ENCODE data around the gene CMSS1.

CMSS1 gene

DNA sequence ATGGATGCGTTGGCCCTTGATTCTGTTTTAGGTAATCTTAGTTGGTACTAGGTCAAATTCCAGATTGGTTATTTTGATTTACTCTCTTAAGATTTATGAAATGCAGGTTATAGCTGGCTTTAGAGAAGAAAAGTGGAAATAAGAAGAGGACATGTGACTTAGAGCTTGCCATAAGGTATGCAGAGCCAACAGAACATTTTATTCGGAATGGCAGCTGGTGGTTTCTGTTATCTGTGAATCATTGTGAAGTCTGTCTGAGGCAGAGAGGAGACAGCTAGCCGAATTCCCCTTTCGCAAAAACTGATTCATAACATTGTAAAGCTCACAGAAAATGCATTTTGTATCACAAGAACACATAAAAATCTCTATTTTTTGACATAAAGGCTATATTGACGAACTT is 214.6 kb downstream of the CMSS1 start:
- no peak for FAIRE-seq

DNA sequence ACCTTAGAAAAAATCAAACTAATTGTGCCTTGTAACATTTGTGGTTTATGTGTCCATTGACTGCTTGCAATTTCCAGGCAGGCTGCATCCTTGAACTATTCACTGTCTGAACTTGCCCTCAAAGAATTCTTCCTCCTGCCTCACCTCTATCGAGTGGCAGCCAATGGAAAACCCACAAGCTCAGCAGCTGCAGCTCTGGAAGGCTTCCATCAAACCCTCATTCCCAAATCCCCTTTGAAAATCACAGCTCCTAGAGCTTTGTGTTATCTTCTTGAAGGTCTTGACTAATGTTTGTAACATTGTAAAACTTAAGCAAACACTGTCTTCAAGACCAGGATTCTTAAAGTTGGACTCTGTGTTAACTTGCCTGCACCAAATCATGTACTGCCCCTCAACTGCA is 215.5 kb downstream of the CMSS1 start:
- FAIRE-seq = no peak

DNA sequence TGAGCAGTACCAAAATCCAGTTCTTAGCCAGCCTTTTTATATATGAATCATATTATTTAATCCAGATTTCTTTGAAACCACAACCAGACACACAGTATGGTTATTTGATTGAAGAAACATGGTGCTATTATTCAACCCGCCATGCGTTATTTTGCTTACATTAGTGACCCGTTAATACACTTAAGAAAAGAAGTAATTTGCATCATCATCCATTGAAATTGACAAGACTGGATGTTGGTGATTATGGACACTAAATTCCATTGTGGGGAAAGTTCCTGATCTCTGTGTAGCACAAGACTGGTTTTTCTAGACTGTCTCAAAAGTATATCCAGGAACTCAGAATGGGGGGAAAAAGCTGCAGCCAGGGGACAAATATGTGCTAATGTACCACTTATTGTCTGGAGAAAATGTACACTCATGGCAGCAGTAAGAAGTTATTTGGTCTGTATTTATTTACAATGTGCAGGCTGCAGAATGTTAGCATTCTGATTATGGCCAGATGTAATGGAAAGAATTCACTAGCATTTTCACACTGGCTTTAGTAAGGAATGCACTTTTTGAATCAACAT is 216.3 kb downstream of the CMSS1 start:
- no peak for FAIRE-seq

DNA sequence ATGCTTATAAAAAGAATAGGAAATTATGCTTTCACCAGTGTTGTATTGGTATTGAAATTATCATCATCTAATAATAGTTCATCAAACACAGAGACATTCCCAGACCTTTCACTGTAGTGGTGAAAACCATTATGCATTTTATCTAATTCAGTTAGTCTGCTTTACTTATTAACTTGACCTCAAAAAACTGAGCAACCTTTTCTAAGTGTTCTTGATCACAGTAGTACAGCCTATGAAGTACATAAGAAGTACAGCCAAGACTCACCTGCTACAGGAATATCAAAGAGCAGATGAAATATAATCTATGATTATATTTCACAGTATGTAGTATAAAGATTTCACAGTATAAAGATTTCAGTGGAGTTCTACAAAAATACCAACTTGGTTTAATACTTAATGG is 221.4 kb downstream of the CMSS1 start:
- peak; percentile 45 for FAIRE-seq

DNA sequence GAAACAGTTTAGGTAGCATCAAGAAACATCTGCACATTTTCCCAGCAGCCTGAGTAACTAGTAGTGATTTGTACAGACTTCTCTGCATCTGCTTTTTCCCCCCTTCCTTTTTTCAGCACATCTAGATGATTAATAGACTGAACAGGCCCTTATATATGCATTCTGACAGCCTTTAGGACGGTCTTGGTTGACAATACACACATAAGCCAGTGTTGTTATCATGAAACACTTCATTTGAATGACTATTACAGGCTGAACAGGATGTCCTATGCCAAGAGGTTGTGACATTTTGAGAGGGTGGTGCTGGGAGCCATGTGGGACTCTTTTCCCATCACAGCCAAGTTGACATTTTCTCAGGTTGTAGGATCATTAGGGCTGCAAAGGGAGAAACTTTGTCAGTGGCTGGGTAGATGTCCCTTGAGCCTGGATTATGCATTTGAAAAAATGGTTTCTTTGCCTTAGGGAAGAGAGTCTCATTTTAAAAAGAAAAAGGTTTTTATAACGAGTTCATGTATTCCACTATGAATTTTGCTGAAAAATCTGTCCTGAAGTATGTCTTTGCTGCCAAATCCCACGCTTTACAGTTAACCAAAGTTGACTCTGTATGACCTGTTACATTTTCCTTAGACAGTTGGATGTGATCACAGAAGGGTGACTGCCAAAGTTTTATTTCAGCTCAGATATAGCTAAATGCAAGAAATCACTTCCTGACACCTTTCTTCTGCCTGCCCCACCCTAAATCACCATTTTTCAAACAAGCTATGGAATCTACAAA is 223.0 kb downstream of the CMSS1 start:
- no peak for FAIRE-seq

DNA sequence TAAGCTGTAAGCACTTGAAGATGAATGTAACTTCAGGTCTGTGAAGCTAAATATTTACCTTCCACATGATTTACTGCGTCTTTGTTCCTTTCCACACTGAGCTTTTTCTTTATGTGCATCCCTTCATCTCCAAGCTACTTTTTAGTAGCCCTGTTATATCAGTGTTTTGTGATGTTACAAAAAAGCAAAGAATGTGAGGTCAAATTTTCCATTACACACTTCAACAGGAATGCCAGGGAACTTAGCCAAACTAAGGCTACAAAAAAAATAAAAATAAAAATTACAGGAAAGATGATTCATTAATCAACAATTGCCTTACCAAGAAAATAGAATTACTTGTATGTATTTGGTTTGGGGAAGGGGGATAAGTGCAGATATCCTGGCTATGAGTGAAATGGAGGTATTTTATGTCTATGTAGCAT is 223.7 kb downstream of the CMSS1 start:
- FAIRE-seq = no peak

DNA sequence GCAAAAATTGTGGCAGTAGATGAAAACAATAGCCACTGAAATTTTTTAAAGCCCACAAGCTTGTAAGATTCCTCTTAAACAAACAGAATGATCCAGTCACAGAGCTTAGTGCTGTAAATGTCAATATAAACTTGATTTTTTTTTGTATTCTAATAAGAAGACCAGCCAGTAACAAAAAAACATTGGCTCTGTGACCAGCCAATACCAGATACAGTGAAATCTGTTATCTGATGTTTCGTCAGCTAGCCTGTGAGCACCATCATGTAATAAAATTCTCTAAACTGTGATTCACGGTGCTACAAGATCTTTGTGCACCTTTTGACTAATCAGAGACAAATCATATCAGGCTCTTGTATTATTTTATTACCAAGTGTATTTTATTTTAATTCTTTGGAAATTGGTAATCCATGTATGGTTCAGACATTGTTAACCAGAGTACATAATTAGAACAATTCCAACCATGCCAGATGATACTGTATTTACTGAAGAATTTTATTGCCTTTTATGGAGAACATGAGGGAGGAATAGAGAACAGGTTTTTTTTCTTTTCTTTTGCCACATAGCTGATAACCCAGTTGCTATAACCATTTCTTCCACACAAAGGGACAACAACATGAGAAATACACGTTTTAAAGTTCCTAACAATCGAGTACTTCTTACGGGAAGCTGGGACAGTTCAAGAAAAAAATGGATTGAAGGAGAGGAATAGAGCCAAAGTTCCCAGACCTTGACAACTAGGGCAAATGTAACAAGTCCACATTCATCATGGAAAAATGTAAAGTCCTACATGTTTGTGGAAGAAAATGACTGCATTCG is 224.7 kb downstream of the CMSS1 start:
- no peak for FAIRE-seq

DNA sequence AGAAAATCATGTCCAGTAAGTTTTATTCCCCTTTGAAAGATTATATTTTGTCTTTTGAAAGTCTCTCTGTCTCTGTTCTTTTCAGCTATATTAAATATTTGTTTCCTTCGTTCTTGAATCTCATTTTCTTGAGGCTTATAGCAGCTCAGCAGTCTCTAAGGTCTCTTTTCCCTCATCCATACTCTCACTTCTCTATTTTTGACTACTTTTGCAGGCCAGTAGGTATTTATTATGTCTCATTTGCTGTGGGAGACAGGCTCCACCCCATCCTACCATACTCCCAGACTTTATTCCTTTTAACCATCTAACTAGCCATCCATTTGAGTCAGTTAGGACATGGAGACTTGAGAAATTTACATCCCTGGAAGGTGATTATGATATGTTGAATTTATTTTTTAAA is 225.6 kb downstream of the CMSS1 start:
- FAIRE-seq = no peak

DNA sequence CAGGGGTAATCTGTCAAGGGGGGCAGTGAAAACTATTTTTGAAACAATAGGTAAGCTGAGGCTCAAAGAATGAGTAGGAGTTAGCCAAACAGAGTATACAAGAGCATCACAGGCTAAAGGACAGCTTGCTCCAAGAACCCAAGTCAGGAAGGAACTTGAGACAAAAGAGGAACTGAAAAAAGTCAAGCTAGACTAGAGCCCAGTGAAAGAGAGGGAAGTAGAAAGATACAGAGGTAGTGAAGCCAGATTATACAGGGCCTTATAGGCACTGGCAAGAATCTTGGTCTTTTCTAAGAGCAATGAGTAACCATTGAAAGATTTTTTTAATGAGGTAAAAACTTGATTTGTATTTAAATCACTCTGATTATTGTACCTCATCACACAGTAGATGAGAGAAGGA is 226.7 kb downstream of the CMSS1 start:
- no peak for FAIRE-seq

DNA sequence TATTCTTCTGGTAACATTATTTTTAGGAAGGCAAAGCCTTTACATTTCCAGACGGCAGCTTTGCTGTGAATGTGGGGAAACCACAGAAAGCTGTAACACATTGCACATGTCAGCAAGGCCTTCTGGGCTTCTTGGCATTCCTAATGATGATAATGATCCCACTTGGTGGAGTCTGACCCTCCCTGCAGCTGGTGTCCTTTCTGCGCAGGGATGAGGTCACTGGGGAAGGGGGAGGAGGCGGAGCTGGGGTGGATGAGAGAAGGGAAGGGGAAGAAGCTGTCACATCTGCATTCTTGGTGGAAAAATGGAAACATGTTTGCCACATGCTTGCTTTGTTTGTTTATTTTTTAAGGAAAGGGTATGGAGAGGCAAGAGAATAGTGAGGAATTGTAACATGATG is 228.0 kb downstream of the CMSS1 start:
- no peak for FAIRE-seq

DNA sequence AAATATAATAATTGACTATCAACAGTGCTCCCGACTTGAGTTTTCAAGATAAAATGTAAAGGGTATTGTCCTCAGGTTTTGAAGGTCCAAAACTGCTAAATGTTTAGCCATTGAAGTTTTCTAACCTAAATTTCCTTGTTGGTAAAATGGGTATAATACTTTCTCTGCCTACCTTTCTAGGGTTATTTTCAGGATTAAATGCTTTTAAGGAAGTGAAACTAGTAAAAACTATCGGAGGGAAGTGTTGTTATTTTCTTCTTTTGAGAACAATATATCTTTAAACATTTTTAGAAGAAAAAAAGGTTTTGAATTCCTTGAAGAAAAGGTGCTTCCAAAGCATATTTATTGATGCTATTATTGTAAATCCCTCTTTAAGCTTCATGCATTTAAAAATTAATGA is 229.3 kb downstream of the CMSS1 start:
- FAIRE-seq = no peak

DNA sequence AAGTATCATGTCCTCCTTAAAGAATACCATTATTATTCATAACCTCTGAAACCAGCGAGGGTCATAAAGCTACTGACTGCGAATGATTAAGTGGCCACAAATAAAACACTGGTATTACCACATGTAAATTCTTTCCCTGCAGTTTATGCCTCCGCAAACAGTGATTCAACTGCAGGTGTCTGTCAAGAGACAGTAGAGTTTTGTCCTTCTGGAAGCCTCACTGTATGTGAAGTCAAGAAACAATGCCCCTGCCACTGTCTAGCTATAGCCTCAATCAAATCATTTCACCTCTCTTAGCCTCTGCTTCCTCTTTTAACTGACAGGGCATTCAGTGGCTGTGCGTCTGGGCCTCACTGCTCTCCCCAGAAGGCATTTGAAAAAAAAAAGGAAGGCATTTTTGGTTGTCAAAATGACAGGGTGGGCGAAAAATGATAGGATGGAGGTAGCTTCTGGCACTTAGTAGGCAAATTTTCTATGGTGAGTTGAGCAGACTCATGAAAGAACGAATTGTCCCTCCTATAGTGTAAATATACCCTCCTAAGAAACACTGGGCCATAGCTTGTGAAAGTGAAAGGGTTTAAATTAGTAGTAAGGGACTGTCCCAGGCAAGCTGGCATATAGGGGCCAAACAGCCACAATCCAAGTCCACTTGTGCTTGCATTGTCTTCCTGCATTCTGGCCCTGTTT is 229.9 kb downstream of the CMSS1 start:
- FAIRE-seq = no peak

DNA sequence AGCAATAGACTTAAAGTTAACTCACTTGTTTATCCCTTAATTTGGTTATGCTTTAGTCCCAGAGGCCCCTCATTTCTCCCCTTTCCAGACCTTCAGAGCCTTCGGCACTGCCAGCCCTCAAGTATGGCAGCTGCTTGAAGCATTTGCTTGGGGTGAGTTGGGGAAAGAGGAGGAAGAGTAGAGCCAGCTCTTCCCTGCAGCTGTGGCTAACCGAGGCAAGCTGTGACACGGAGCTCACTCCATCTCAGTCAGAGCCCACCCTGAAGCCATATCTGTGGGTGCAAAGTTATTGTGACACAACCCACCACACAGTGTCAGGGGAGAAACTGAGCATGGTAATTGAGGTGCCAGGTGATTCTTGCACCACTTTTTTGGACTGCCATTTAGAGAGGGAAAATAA is 230.6 kb downstream of the CMSS1 start:
- no peak for FAIRE-seq

DNA sequence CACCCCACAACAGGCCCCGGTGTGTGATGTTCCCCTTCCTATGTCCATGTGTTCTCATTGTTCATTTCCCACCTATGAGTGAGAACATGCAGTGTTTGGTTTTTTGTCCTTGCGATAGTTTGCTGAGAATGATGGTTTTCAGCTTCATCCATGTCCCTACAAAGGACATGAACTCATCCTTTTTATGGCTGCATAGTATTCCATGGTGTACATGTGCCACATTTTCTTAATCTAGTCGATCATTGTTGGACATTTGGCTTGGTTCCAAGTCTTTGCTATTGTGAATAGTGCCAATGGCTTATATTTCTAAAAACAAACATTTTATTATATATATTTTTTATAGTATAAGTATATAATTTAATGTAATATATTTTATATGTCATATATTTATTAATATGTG is 233.9 kb downstream of the CMSS1 start:
- peak; percentile 96 for FAIRE-seq

DNA sequence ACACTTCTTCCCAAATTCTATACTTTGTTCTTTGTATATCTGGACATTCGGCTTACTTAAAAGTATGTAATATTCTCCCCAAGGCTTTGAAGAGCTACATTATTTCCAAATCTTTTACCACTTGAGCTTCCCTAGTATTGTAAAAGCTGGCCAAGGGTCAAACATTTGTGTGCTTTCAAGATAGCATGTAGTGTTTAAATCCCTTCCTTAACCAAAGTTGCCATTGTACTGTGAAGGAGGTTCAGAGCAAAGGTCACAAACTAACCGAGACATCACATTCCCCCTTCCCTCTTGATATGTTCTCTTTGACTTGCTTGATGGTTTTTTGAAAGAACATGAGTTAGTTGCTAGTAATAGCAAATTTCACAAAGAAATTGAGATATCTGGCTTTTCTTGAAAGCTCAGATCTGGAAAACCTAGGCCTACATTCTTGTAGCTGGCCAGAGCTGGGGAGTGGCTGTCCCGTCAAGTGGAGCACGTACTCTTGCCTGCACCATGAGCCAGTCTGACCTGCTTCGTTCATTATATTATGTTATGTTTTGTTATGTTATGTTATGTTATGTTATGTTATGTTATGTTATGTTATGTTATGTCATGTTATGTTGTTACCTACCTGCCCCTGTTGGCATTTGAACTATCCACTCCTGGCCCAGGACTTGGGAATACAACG is 236.4 kb downstream of the CMSS1 start:
- FAIRE-seq = no peak

DNA sequence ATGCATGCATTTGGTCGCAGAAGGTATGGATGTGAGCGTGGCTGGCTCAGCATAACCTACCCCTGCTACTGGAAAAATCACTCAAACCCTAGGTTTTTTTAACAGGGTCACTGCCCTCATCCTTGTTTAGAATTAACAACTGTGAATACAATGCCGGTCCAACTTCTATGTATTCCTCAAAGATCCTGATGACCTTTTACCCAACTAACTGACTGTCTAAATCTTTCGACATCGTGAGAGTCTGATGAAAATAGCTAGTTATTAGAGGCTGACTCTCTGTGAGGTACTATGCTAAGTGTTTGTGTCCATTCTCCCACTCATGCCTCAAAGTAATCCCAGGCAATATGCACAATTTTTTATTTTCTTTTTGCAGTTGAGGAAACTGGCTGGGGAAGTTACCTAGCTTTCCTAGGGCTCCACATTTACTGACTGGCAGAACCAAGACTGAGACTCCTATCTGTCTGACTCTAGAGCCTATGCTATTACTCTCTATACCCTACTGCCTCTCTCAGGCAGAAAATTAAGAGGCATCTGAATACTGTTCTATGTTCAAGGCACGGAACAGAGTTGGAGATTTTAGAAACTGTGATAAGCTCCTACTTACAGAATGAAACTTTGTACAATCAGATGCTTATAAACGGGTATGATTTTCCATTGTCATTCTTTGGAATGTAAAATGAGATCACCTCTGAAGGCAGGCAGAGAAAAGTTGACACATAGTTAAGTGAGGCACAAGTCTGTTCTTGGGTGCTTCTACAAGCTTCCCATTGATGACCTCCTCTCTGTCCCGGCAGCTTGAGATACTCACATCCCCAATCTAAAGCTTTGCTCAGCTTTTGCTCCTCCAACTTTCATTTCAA is 240.3 kb downstream of the CMSS1 start:
- no peak for FAIRE-seq

DNA sequence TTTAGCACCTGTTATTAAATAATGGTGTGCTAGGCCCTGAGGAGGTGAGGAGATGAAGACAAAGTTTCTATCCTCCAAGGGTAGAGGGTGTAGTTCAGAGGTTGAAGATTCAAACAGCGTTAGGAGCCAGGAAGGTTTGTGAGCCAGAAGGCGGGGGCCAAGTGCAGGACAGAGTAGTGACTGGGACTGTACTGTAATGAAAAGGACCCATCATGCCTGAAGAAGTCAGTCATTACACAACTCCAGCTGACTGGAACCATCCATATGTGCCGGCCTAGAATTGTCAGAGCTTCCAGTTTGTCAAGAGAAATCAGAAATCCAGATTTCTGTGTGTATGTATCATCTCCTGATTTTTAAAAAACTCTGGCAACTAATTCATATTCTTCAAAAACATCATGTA is 241.8 kb downstream of the CMSS1 start:
- no peak for FAIRE-seq

DNA sequence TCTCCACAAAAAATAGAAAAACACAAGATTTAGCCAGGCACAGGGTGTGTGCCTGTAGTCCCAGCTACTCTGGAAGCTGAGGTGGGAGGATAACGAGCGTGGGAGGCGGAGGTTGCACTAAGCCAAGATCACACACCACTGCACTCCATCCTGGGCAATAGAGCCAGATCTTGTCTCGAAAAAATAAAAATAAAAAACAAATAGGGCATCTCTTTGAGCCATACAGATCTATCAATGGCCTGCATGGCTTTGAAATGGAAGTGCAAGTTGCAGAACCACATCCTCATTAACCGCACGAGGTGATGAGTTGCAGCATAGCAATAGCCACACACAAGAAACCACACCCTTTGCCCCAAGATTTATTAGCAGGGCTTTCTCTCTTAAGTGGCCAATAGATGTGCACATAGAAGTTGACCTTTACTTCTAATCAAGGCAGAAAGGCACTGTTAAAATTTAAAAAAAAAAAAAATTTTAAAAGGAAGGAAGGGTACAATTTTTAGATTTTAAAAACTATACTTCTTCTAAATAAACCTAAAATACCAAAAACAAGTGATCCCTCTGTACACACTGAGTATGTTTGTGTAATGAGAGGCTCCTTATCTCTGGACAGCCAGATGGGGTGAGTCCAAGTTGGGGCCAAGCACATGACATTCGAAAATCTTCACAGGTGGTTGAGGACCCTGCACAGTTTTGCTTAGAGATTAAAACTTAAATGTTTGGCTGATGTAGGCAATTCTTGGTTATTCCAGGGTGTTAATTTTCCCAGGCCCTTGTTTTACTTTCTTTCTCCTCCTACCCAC is 243.2 kb downstream of the CMSS1 start:
- FAIRE-seq = no peak

DNA sequence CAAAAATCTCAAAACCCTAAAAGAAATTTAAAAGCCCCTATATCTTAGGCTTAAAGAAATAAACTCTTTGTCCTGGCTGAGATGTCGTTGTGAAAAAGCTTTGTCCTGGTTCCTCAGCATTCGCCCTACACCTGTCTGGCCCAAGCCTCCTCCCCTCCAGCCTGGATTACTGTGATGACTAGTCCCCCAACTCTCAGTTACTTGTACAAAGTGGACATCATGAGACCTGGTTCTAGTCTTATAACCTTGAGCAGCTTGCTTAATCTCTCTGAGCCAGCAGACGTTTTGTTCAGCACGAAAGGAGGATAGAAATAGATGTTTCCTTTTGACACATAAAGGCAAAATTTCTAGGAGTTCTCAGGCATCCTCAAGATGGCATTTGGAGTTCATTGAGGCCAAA is 245.0 kb downstream of the CMSS1 start:
- FAIRE-seq = no peak

DNA sequence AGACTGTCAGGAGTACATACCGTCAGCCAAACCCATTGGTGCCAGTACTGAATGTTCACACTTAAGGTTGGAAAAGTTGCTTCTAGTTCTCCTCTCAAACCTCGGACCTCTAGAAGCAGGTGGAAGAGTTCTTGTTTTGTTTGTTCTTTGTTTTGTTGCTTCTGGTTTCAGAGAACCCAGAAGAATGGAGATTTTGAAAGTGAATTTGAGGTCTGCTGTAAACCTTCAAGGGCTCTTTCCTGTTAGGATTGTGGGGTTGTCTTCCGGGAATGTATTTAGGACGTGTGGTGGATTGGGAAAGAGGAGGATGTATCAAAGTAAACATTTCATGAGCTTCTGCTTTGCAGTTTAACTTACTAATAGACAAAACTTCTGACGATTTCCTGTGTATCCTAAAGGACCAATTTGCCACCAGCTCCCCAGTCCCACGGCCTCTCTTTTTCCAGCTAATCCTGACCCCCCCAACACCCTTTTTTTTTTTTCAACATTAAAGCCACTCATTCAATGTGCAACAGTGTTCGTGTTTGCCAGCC is 246.3 kb downstream of the CMSS1 start:
- no peak for FAIRE-seq

DNA sequence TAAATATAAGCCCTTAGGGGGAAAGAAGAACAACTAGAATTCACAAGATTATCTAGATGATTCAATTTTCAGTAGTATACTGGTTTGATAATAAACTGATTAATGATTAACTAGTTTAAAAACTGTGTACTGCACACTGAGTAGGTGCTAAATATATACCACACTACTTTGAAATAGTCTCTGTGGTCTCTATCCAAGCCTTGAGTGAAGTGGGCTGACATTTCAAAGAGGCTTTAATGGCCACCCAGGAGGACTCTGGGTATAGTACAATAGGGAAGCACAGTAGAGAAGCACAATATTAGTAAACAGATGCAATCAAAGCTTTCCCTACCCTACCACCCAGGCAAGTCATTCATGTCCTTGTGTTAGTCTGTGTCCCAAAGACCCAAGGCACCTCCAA is 249.9 kb downstream of the CMSS1 start:
- FAIRE-seq = no peak

Data from G401.6 (cell line).